HepG2 (cell line): ENCODE measurements around the gene SEC14L1. TPM values are rescaled to one million over a fixed set of nuclear protein-coding genes. Genes with fewer than 3 reads are reported as not detected.
A peak's percentile ranks its signal among the peaks of the same experiment; 100 is the strongest.

Experiments
- BORCS8-MEF2B ChIP-seq: sonication (generic); formaldehyde crosslinking; IDR thresholded peaks from 2 replicates; pipeline ENCODE4 v1.8.0; 2022; ENCODE audit warnings: mild to moderate bottlenecking, missing genetic modification reagents
- DPF2 ChIP-seq: sonication (generic); formaldehyde crosslinking; IDR thresholded peaks from 2 replicates; pipeline ENCODE4 v1.4.0; 2020; ENCODE audit warnings: mild to moderate bottlenecking, low read depth, missing genetic modification reagents, borderline replicate concordance
- GTF3A ChIP-seq: sonication (generic); formaldehyde crosslinking; conservative IDR thresholded peaks from 2 replicates; pipeline ENCODE4 v1.4.0; 2020; ENCODE audit warnings: mild to moderate bottlenecking, missing genetic modification reagents
- HOXD1 ChIP-seq: sonication (generic); formaldehyde crosslinking; IDR thresholded peaks from 2 replicates; pipeline ENCODE4 v1.5.0; 2020; ENCODE audit warnings: missing genetic modification reagents
- MIER2 ChIP-seq: IDR thresholded peaks from 2 replicates; pipeline ENCODE4 v1.6.1; 2016; ENCODE audit warnings: missing biosample characterization, missing genetic modification reagents
- MTF1 ChIP-seq: sonication (generic); formaldehyde crosslinking; IDR thresholded peaks from 2 replicates; pipeline ENCODE4 v1.5.0; 2020; ENCODE audit warnings: missing genetic modification reagents
- RERE ChIP-seq: IDR thresholded peaks from 2 replicates; pipeline ENCODE4 v1.6.1; 2016; ENCODE audit warnings: low read depth, missing genetic modification reagents, missing compliant biosample characterization
- TEAD2 ChIP-seq: sonication (generic); formaldehyde crosslinking; IDR thresholded peaks from 2 replicates; pipeline ENCODE4 v1.9.0; 2021; ENCODE audit warnings: missing genetic modification reagents
- ZNF30 ChIP-seq: sonication (generic); formaldehyde crosslinking; IDR thresholded peaks from 2 replicates; pipeline ENCODE4 v1.5.0; 2020; ENCODE audit warnings: mild to moderate bottlenecking, missing genetic modification reagents
- ZNF33B ChIP-seq: sonication (generic); formaldehyde crosslinking; IDR thresholded peaks from 2 replicates; pipeline ENCODE4 v1.5.1; 2020; ENCODE audit warnings: mild to moderate bottlenecking, missing genetic modification reagents
- ZNF567 ChIP-seq: sonication (generic); formaldehyde crosslinking; IDR thresholded peaks from 2 replicates; pipeline ENCODE4 v1.8.1; 2023; ENCODE audit warnings: mild to moderate bottlenecking, missing genetic modification reagents, borderline replicate concordance
- polyA plus RNA-seq, 8 experiments: library from polyadenylated mRNA; depleted of rRNA in 3 of 8; stranded (reverse) in 7 of 8; unstranded in 1 of 8; fragments of >200 nt; fragmentation: Illumina TruSeq in 4 of 8; extraction: Trizol in 4 of 8; gene quantifications; 2 replicates each; pipeline versions ENCODE4 v1.2.1 to v1.2.3, GENCODE V29; 2011 to 2016; ENCODE audit warnings: low read depth in 4 of 8, missing spikeins in 1 of 8, mixed read lengths in 1 of 8; ENCODE audit not compliant: insufficient read depth in 1 of 8
- total RNA-seq, 5 experiments: library from RNA; depleted of rRNA; stranded (reverse); fragments of >200 nt; fragmentation: Illumina TruSeq; extraction: Trizol; gene quantifications; 2 replicates each; pipeline ENCODE4 v1.2.3, GENCODE V29; 2016; ENCODE audit warnings: low read depth in 1 of 5
- TF ChIP-seq, protein P1 (sequence below): sonication (generic); formaldehyde crosslinking; IDR thresholded peaks from 2 replicates; pipeline ENCODE4 v1.4.0; 2020; ENCODE audit warnings: mild to moderate bottlenecking, missing genetic modification reagents

The SEC14L1 gene
- total and polyA plus RNA-seq, 2 of the 13 experiments (the other 11 are each of a cell fraction or from before 2014, with no cell fraction given): 26.3 to 43.9 TPM

DNA sequence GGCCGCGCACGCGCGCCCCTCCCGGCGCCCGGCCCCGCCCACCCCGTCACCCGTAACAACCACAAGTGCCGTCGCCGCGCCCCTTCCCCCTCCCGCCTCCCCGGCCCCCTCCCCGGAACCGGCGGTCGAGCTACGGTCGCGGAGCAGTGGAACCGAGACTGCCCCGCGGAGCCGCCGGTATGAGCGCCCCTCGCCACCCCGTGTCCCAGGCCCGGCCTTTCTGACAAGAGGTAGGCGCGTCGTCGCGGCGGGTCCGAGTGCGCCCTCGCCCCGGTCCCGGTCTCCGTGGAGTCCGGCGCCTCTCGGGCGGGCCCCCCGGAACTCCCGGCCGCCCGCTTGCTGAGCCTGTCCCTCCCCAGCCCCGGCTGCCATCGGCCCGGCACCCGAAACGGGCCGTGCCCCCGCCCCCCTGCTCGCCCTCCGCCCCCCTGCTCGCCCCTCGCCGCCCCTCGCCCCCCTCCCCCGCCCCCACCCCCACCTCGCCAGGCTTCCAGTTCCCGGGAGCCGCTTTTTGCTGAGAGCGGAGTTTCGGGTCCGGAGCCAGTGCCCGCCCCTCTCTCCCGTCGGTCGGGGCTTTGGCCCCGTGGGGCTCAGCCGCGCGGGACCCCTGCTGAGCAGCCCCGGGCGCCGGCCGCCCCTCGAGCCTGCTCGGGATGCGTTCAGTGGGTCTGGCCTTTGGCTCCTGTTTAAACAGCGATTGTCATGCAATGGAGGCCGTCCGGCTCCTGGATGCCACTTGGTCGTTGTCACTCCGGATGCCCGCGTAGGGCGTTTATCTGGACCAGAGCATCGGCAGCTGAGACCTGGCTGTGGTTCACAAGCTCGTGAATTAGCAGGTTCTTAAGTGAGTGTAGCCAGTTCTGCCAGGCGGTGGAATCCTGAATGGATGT is at the start of gene SEC14L1 (continued):
- TF ChIP-seq HOXD1 (CRISPR knock-in tag): 0 out of 2 replicates have a peak, but pooled peaks have one; percentile 2
- no peak; the same call in 1 of the 2 replicates for TF ChIP-seq MIER2 (CRISPR knock-in tag)
- no peak for TF ChIP-seq TEAD2 (CRISPR knock-in tag)
- TF ChIP-seq, protein P1, sequence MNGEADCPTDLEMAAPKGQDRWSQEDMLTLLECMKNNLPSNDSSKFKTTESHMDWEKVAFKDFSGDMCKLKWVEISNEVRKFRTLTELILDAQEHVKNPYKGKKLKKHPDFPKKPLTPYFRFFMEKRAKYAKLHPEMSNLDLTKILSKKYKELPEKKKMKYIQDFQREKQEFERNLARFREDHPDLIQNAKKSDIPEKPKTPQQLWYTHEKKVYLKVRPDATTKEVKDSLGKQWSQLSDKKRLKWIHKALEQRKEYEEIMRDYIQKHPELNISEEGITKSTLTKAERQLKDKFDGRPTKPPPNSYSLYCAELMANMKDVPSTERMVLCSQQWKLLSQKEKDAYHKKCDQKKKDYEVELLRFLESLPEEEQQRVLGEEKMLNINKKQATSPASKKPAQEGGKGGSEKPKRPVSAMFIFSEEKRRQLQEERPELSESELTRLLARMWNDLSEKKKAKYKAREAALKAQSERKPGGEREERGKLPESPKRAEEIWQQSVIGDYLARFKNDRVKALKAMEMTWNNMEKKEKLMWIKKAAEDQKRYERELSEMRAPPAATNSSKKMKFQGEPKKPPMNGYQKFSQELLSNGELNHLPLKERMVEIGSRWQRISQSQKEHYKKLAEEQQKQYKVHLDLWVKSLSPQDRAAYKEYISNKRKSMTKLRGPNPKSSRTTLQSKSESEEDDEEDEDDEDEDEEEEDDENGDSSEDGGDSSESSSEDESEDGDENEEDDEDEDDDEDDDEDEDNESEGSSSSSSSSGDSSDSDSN (CRISPR knock-in tag): peak; percentile 68; the same call in 1 of the 2 replicates
- no peak for TF ChIP-seq ZNF33B (CRISPR knock-in tag)
- no peak for TF ChIP-seq DPF2
- no peak for TF ChIP-seq MTF1 (CRISPR knock-in tag)
- TF ChIP-seq RERE (CRISPR knock-in tag): 0 out of 2 replicates have a peak, but pooled peaks have one; percentile 17
- no peak for TF ChIP-seq BORCS8-MEF2B
- no peak for TF ChIP-seq ZNF567
- no peak for TF ChIP-seq GTF3A (CRISPR knock-in tag)
- TF ChIP-seq ZNF30: no peak
